Activated naive CD8-positive, alpha-beta T cell (primary cell): ENCODE data around the gene ANXA2.
"Not testable (repeated sequence)": the region's sequence is repeated elsewhere in the genome, so short reads cannot be mapped to it uniquely, and the experiment has no call there.

Experiments
- H3K27ac Mint-ChIP-seq: one replicate; pipeline ENCODE4 v1.8.0; 2021; ENCODE audit warnings: mixed read lengths
- H3K27me3 Mint-ChIP-seq: one replicate; pipeline ENCODE4 v1.8.0; 2021; ENCODE audit warnings: mixed read lengths
- H3K36me3 Mint-ChIP-seq: one replicate; pipeline ENCODE4 v1.8.0; 2021; ENCODE audit warnings: mixed read lengths
- H3K4me1 Mint-ChIP-seq: one replicate; pipeline ENCODE4 v1.8.0; 2021; ENCODE audit warnings: low read depth, mixed read lengths
- H3K4me3 Mint-ChIP-seq: one replicate; pipeline ENCODE4 v1.8.0; 2021; ENCODE audit warnings: mild to moderate bottlenecking, mixed read lengths
- H3K9me3 Mint-ChIP-seq: one replicate; pipeline ENCODE4 v1.8.0; 2021; ENCODE audit warnings: low read depth, mixed read lengths

The ANXA2 gene

DNA sequence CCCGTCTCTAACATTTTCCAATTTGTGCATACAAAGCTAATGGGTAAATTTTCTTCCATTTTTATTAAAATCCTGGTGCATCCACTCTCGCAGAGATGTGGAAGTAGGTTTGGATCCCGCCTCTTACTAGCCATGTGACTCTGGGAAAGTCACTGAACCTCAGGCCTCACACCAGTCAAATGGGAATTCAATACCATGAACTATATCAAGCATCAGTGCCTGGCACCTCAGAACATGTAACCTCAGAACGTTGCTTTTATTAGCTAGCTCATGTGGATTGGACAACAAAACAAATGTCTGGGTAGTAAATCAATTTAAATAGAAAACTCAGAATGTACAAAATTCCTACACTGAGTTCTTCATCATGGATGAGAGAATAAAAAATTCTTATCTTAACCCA, 60.7 kb downstream of the ANXA2 start:
- Mint-ChIP-seq H3K4me3 (no peak overlapping the region), H3K27ac (no peak overlapping the region), H3K9me3 (no peaks in the 10 kb centered on the region), H3K27me3 (peaks cover 16% of the 10 kb centered on the region), H3K4me1 (no peaks in the 10 kb centered on the region), H3K36me3 (no peaks in the 10 kb centered on the region)

DNA sequence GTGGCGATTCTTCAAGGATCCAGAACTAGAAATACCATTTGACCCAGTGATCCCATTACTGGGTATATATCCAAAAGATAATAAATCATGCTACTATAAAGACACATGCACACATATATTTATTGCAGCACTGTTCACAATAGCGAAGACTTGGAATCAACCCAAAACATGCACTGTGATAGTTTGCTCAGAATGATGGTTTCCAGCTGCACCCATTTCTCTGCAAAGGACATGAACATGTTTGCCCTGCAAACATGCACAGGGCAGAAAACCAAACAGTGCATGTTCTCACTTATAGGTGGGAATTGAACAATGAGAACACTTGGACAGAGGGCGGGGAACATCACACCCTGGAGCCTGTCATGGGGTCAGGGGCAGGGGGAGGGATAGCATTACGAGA, 62.5 kb downstream of the ANXA2 start:
- not testable (repeated sequence) for H3K9me3 Mint-ChIP-seq, H3K4me3 Mint-ChIP-seq, H3K27ac Mint-ChIP-seq, H3K4me1 Mint-ChIP-seq, H3K36me3 Mint-ChIP-seq
- peaks cover 11% of the 10 kb centered on the region for H3K27me3 Mint-ChIP-seq

- Mint-ChIP-seq H3K27me3 (peaks cover 16% of the 10 kb centered on the region), H3K4me1 (peaks cover 3% of the 10 kb centered on the region), H3K4me3 (no peak overlapping the region), H3K36me3 (no peaks in the 10 kb centered on the region), H3K27ac (no peak overlapping the region), H3K9me3 (no peaks in the 10 kb centered on the region)
These were observed 68.8 kb downstream of the ANXA2 start for GRCh38 chr15:60328852-60329443.

DNA sequence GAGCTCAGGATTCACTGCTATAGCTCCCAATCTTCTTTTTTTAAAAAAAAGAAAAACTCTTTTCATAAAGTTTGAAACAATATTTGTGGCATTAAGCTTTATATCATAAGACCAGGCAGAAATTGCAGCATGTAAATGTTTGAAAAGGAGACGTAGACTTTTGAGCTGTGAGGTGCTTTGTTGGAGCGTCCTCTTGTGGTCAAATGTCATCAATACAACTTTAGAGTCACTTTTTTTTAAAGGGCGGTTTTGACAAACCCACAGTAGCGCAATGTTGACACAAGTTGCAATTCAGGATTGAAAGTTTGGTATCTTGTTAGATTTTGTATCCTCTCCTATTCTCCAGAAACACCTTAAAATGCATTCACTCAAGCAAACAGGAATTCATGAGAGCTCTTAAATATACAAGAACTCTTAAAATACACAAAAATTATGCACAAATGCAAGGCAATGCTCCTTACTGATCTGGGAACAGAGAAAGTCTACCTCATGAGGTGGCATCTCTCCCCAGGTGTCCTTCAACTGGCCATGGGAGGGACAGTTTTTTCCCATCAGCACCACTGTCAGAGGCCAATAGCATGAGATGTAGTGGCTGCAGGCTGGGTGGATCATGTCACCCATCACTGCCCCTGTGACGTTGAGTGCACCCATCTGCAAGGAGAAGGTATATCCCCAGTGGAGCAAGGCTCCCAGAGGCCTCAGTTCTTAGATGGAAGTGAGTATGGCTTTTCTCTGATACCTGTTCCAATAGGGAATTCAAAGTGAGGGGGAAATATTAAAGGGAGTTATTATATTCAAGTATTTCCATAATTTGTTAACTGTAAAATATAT, 70.7 kb downstream of the ANXA2 start:
- Mint-ChIP-seq H3K27ac (no peak overlapping the region), H3K27me3 (peaks cover 16% of the 10 kb centered on the region), H3K4me1 (peaks cover 3% of the 10 kb centered on the region), H3K9me3 (no peaks in the 10 kb centered on the region), H3K36me3 (no peaks in the 10 kb centered on the region), H3K4me3 (no peak overlapping the region)

- H3K4me1 Mint-ChIP-seq, result peaks cover 3% of the 10 kb centered on the region
- H3K27me3 Mint-ChIP-seq, result peaks cover 16% of the 10 kb centered on the region
- no peaks in the 10 kb centered on the region for H3K9me3 Mint-ChIP-seq
- no peak overlapping the region for H3K27ac Mint-ChIP-seq
- no peaks in the 10 kb centered on the region for H3K36me3 Mint-ChIP-seq
- H3K4me3 Mint-ChIP-seq, result no peak overlapping the region
These were observed 71.4 kb downstream of the ANXA2 start for GRCh38 chr15:60326343-60326742.

DNA sequence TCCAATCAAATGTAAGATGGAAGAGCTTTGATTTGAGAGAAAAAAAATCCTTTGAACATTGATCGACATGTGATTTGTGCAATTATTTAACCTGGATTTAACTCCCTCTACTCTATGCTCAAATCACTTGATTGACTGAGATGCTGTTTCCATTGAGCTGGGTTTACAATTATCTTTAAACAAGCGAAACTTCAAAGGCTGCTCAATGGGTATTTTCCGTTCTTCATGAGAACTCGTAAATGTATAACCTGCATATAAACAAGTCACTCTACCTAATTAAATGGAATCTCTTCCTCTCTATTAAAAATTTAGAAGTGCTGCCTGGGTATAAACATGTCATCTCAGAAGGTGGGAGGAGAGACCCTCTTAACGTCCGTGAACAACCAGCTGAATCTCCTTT, 71.9 kb downstream of the ANXA2 start:
- H3K36me3 Mint-ChIP-seq, result no peaks in the 10 kb centered on the region
- H3K4me3 Mint-ChIP-seq, result no peak overlapping the region
- H3K27me3 Mint-ChIP-seq, result peaks cover 16% of the 10 kb centered on the region
- no peaks in the 10 kb centered on the region for H3K9me3 Mint-ChIP-seq
- peaks cover 3% of the 10 kb centered on the region for H3K4me1 Mint-ChIP-seq
- H3K27ac Mint-ChIP-seq, result no peak overlapping the region

DNA sequence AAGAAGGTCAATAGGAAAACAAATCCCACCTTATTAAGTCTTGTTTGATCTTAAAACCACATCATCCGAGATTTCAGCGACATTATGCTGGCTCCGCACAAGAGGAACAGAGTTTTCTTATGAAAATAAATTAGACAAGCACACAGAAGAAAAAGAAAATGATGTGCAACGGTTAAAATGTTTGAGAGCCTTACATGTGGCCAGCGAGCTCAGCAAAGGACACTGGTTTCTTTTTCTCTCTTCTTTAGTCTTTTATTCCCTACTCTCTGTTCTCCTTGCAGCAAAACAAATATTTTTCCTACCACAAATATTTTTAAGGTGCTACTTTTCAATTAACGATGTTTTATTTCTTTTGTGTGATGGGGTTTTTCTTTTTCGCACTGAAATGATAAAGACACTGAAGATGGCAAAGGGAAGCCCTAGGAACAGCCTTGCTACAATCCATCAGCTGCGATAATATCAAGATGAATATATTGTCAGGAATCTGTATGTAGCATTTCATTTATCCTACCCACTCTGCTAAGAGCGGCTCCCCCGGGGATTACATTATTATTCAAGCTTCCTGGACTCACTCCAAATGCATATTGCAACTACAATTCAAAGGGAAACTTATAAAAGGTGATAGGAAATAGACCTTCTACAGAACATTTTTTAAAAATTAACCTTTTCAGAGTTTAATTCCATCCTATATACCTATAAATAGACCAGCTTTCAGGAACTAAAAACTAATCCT, 72.9 kb downstream of the ANXA2 start:
- peaks cover 3% of the 10 kb centered on the region for H3K4me1 Mint-ChIP-seq
- H3K9me3 Mint-ChIP-seq, result no peaks in the 10 kb centered on the region
- no peaks in the 10 kb centered on the region for H3K36me3 Mint-ChIP-seq
- H3K4me3 Mint-ChIP-seq, result no peak overlapping the region
- H3K27me3 Mint-ChIP-seq, result peaks cover 14% of the 10 kb centered on the region
- H3K27ac Mint-ChIP-seq, result no peak overlapping the region

GRCh38 chr15:60323322-60323721, 74.5 kb downstream of the ANXA2 start:
- Mint-ChIP-seq H3K27ac (no peak overlapping the region), H3K27me3 (peaks cover 10% of the 10 kb centered on the region), H3K36me3 (no peaks in the 10 kb centered on the region), H3K4me1 (no peaks in the 10 kb centered on the region), H3K4me3 (no peak overlapping the region), H3K9me3 (no peaks in the 10 kb centered on the region)

GRCh38 chr15:60320365-60320764, 77.4 kb downstream of the ANXA2 start:
- H3K9me3 Mint-ChIP-seq, result no peaks in the 10 kb centered on the region
- no peak overlapping the region for H3K4me3 Mint-ChIP-seq
- H3K27ac Mint-ChIP-seq, result no peak overlapping the region
- H3K36me3 Mint-ChIP-seq, result no peaks in the 10 kb centered on the region
- H3K4me1 Mint-ChIP-seq, result no peaks in the 10 kb centered on the region
- peaks cover 2% of the 10 kb centered on the region for H3K27me3 Mint-ChIP-seq

GRCh38 chr15:60318216-60318867, 79.4 kb downstream of the ANXA2 start:
- no peaks in the 10 kb centered on the region for H3K9me3 Mint-ChIP-seq
- no peak overlapping the region for H3K27ac Mint-ChIP-seq
- H3K4me1 Mint-ChIP-seq, result no peaks in the 10 kb centered on the region
- H3K27me3 Mint-ChIP-seq, result peaks cover 1% of the 10 kb centered on the region
- no peaks in the 10 kb centered on the region for H3K36me3 Mint-ChIP-seq
- H3K4me3 Mint-ChIP-seq, result no peak overlapping the region

DNA sequence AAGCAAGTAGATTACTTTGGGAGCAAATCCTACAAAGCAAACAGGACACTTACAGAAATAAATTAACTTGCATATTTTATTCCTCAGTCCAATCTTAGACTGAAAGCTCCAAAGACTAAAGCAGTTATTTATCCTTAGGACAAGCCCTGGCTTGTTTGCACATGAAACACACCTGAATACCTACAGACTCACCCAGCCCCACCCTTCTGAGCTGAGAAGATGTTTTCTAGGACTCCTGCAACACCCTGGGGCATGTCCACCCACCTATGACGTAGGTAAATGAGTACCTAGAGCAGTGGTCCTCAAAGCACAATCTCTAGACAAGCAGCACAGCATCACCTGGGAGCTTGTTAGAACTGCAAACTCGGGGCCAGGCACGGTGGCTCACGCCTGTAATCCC, 80.8 kb downstream of the ANXA2 start:
- H3K27ac Mint-ChIP-seq, result no peak overlapping the region
- H3K27me3 Mint-ChIP-seq, result peaks cover 3% of the 10 kb centered on the region
- H3K4me1 Mint-ChIP-seq, result no peaks in the 10 kb centered on the region
- no peak overlapping the region for H3K4me3 Mint-ChIP-seq
- no peaks in the 10 kb centered on the region for H3K9me3 Mint-ChIP-seq
- no peaks in the 10 kb centered on the region for H3K36me3 Mint-ChIP-seq

DNA sequence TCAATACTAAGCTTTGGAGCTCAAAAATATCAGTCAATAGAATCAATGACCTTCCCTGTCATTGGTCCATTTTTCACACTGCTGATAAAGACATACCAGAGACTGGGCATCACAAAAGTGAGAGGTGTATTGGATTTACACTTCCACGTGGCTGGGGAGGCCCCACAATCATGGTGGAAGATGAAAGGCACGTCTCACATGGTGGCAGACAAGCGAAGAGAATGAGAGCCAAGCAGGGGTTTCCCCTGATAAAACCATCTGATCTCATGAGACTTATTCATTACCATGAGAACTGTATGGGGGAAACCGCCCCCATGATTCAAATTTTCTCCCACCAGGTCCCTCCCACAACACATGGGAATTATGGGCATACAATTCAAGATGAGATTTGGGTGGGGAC, 81.9 kb downstream of the ANXA2 start:
- Mint-ChIP-seq H3K4me1 (no peaks in the 10 kb centered on the region), H3K27ac (no peak overlapping the region), H3K9me3 (no peaks in the 10 kb centered on the region), H3K36me3 (no peaks in the 10 kb centered on the region), H3K4me3 (no peak overlapping the region), H3K27me3 (peaks cover 4% of the 10 kb centered on the region)

GRCh38 chr15:60313906-60314305, 83.9 kb downstream of the ANXA2 start:
- no peak overlapping the region for H3K27ac Mint-ChIP-seq
- no peaks in the 10 kb centered on the region for H3K36me3 Mint-ChIP-seq
- H3K27me3 Mint-ChIP-seq, result peaks cover 7% of the 10 kb centered on the region
- H3K9me3 Mint-ChIP-seq, result no peaks in the 10 kb centered on the region
- H3K4me1 Mint-ChIP-seq, result no peaks in the 10 kb centered on the region
- H3K4me3 Mint-ChIP-seq, result no peak overlapping the region

DNA sequence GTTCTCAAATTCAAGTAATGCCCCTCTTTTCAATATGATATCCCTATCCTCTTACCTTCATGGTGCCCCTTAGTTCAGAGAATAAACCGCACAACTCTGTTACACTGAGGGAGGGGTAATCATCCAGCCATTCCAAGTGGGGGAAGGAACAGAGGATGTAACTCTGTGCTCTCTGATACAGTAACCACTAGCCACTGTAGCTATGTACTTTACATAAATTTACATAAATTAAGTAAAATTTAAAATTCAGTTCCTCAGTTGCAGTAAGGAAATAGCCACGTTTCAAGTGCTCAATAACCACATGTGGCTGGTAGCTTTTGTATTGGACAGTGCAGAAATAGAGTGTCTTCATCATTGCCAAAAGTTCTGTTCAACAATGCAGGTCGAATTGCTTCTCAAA, 90.8 kb downstream of the ANXA2 start:
- no peak overlapping the region for H3K27ac Mint-ChIP-seq
- H3K27me3 Mint-ChIP-seq, result peaks cover 12% of the 10 kb centered on the region
- no peak overlapping the region for H3K4me3 Mint-ChIP-seq
- no peaks in the 10 kb centered on the region for H3K4me1 Mint-ChIP-seq
- H3K36me3 Mint-ChIP-seq, result no peaks in the 10 kb centered on the region
- peaks cover 6% of the 10 kb centered on the region for H3K9me3 Mint-ChIP-seq

GRCh38 chr15:60301024-60301423, 96.8 kb downstream of the ANXA2 start:
- H3K36me3 Mint-ChIP-seq, result no peaks in the 10 kb centered on the region
- H3K27me3 Mint-ChIP-seq, result peaks cover 2% of the 10 kb centered on the region

More at GRCh38 chr15:60301024-60301423, 96.8 kb downstream of the ANXA2 start:
- Mint-ChIP-seq H3K4me3 (no peak overlapping the region), H3K4me1 (no peaks in the 10 kb centered on the region), H3K9me3 (peaks cover 6% of the 10 kb centered on the region), H3K27ac (no peak overlapping the region)
